ENCODE measurements around the gene TMC1.
"Not testable (repeated sequence)": the region's sequence is repeated elsewhere in the genome, so short reads cannot be mapped to it uniquely, and the experiment has no call there.

TMC1 gene

DNA sequence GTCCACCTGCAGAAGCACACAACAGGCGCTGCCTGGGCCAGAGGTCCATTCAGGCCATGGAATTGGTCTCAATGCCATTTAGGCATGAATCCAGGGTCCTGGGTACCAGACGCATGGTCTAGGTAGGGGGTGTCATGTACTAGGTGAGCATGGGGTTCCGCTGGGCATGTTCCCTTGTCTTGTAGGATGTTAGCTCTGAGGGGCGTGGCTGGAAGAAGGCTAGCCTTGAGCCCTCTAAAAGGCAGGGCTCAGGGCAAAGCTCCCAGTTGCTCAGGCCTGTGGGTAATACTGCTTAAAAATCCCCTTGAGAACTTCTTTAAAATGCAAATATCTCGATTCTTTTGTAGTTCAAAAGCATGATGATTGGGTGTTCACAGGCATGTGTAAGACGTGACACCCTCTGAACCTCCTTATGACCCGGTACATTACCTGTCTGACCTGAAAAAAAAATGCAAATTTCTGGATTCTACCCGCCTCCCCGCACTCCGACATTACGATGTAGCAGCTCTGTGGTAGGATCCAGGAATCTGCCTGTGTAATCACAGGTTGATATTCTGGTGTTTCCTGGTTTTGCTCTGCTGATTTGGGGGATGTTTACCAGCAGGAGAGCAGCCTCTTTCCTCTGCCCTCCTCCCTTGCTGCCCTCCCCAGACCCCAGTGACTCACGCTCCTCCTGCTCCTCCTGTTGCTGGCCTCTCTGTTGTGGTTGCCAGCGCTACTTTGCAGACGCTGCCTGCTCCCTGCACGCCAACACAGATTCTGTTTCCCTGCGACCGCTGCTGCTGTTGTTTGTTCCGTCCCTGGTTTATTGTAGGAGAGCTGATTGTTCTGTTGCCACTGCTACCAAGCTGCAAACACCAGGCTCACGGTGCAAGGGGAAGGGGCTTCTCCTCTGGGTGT lies 5.7 kb downstream of the TMC1 start:
- peak; percentile 60 to 66 for DNase-seq (ENCODE audit: low read depth in 2 of 2)

DNA sequence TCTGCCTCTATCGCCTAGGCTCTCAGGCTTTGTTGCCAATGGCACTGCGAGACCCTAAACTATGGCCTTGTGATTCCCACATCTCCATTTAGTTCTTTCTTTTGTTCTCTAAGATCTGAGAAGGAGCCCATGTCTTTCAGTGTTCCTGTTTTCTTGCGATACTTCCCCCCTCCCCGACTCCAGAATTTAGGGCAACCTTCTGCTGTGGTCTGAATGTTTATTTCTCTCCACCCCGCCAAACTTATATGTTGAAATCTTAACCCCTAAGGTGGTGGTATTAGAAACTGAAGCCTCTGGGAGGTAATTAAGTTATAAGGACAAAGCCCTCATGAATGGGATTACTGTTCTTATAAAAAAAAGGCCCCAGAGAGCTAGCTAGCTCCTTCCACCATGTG lies 6.4 kb downstream of the TMC1 start:
- no peak for DNase-seq (ENCODE audit: low read depth in 2 of 2)

DNA sequence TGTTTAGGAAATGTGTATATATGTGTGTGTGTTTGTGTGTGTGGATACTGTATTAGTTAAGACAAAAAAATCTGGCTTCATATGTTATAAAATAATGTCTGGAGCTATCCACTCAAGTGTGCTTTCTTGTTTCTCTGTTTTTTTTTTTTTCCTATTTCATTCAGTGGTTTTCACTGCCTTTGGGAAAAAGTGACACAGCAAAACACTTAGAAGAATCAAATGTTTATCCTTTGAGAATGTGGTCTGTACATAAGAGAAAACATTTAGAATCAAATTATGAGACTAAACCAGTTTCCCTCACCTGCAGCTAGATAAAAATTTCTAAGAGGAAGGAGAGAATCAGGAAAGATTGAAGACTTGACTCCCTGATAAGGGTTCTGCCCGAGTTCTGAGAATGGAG lies 8.1 kb downstream of the TMC1 start:
- DNase-seq (ENCODE audit: low read depth in 2 of 2): no peak

DNA sequence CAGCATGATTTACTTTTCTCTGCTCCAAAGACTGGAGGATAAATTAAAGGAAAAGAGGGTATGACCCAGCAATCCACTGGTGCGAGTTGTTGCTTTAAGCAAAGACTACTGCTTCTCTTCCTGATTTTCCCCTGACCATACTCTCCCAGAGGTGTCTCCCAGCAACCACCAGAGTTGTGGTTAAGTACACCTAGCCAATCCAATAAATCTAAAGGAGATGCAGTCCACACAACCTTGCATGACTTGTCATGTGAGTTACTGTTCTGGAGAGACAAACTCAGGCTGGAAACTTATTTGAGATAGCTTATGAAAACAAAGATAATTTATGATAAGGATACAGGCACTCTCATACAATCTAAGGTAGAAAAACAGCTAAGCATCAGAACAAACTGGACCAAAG lies 11.9 kb downstream of the TMC1 start:
- no peak for DNase-seq (ENCODE audit: low read depth in 2 of 2)

DNA sequence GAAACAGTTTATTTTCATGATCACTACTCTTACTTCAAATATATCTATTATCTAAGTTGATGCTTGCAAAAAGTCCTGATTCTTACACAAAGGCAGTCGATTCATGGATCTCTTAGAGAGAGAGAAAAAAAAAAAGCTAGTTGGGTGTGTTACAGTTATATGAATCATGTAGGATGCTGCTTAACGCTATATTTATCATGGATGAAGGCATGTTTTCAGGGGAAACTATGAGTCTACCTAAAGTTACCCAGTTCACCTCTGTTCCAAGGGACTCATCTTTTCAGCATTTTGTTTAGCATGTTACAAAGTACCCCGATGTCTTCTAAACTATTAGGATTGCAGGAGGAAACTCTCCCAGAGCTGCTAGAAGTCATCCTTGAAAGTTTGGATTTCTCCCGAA lies 13.5 kb downstream of the TMC1 start:
- DNase-seq (ENCODE audit: low read depth in 2 of 2): no peak

DNA sequence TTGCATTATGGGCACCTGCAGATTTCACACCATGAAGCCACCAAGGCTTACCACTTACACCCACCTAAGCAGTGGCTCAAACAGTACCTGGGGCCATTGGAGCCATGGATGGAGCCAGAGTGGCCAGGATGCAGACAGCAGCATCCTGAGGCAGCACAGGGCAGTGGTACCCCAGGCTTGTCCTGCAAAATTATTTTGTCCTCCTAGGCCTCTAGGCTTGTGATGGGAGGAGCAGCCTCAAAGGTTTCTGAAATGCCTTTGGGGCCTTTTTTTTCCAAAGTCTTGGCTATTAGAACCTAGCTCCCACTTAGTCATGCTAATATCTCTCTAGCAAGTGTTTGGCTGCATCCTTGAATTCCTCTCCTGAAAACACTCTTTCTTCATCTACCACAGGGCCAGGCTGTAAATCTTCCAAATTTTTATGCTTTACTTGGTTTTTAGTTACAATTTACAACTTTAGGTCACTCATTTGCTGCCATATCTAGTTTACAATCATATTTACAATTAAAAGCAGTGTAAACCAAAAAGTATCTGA lies 15.7 kb downstream of the TMC1 start:
- no peak for DNase-seq (ENCODE audit: low read depth in 2 of 2)

DNA sequence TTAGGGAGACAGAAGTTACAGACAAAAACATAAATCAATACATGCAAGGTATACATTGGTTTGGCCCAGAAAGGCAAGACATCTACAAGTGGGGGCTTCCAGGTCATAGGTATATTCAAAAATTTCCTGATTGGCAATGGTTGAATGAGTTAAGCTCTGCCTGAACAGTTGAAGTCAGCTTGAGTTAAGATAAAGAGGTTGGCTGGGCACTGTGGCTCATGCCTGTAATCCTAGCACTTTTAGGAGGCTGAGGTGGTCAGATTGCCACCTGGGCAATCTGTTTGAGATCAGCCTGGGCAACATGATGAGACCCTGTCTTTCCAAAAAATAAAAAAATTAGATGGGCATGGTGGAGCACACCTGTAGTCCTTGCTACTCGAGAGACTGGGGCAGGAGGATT lies 16.3 kb downstream of the TMC1 start:
- DNase-seq (ENCODE audit: low read depth in 2 of 2): no peak

DNA sequence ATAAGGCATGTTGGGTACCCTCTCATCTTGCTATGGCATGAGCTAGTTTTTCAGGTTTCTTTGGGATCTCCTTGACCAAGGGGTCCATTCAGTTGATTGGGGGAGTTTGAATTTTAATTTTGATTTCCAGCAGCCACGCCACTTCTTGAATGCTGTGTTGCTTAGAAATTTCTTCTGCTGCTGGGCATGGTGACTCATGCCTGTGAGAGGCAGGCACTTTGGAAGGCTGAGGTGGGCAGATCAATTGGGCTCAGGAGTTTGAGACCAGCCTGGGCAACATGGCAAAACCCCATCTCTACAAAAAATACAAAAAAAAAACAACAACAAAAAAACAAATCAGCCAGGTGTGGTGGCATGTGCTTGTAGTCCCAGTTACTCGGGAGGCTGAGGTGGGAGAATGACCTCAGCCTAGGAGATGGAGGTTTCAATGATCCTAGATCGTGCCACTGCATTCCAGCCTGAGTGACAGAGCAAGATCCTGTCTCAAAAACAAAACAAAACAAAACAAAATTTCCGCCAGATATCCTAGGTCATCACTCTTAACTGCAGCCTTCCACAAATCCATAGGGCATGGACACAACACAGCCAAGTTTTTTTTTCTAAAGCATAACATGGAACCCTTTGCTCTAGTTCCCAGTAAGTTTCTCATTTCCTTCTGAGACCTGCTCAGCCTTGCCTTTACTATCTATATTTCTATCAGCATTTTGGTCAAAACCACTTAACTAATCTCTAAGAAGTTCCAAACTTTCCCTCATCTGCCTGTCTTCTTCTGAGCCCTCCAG lies 17.7 kb downstream of the TMC1 start:
- DNase-seq (ENCODE audit: low read depth in 2 of 2): no peak

DNA sequence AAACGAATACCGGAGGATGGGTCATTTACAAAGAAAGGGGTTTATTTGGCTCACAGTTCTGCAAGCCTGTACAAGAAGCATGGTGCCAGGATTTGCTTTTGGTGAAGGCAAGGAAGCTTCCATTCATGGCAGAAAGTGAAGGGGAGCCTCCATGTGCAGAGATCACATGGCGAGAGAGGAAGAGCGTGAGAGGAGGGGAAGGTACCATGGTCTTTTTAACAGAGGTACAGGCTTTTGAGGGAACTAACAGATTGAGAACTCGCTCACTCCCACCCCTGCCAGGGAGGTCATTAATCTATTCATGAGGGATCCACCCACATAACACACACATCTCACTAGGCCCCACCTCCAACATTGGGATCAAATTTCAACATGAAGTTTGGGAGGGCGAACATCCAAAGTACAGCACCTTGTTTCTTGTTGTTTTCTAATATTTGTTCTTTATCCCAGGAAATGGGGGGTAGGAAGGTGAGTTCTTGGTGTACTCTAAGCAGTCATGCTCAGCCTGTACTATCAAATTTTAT lies 18.5 kb downstream of the TMC1 start:
- no peak for DNase-seq (ENCODE audit: low read depth in 2 of 2)

DNA sequence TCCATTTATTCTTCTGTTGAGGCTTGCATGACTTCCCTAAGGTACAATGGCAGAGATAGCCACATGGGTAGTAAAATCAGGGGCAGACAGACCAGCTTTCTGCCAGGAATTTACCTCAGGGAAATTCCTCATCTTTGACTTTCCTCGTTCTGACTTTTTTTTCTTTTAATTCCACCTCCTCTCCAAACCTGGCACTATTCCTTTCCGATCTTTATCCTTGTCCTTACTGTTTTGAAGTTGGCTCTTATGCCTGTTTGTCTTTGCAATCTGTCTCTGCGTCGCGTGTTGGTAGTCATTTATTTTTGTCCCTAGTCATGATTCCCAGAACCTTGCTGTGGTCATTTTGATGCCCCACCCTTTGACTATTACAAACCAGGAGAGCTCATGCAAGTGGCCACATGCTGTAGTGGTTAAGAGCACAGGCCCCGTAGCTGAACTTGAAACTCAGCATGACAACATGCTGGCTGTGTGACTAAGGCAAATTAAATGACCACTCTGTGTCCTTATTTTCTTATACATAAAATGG lies 19.0 kb downstream of the TMC1 start:
- no peak for DNase-seq (ENCODE audit: low read depth in 2 of 2)

DNA sequence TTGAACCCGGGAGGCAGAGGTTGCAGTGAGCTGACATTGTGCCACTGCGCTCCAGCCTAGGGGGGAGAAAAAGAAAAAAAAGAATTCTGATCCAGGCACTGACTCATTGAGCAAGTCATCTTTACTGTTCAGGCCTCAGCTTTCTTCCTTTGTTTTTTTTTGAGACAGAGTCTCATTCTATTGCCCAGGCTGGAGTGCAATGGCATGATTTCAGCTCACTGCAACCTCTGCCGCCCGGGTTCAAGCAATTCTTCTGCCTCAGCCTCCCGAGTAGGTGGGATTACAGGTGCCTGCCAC lies 21.1 kb downstream of the TMC1 start:
- DNase-seq (ENCODE audit: low read depth in 2 of 2): not testable (repeated sequence)

DNA sequence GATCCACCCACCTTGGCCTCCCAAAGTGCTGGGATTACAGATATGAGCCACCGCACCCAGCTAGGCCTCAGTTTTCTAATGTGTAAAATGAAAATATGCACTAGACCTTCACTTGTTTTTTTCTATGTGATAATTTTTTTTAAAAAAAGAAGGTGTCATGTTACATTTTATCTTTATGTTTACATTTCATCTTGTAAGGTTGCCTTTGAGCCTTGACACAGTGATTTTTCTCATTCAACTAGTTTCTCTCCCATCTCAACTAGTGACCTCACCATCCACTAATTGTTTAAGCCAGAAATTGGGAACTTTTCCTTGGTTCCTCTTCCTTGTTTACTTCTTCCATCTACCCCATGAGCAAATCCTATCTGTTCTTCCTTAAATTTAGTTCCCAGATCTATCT lies 21.5 kb downstream of the TMC1 start:
- no peak for DNase-seq (ENCODE audit: low read depth in 2 of 2)

DNA sequence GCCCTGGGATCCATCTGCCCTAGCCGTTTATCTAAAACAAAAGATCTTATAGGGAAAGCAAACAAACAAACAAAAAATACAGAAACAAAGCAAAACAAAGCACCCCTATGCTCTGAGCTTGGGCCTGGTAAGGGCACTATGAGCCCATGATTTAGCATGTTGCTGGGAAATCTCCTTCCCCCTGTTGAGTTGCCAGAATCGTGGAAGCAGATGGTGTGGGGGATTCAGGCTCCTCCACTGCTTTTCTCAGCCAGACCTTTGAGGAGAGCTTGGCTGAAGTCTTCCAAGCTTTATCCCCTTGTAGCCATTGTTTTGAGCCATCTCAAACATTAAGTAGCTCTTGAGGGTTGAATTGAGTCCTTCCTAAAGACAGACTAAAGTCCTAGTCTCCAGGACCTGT lies 29.9 kb downstream of the TMC1 start:
- DNase-seq (ENCODE audit: low read depth in 2 of 2): no peak

DNA sequence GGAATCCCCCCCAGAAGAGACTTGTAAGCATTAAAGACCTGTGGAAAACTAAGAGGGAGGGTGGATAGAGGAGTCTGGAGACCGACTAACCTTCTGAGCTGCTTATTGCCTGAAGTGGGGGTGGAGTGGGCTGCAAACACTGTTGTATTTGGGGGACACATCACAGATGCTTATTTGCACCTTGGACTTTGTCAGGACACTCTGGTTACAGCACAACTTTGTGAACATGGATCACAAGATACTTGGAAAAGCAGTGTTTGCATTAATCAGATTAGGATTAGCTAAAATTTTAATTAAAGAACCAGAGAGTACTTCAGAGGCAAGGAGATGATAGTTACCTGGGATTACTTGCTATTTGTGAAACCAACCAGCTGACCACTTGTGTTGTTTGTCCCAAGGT lies 30.9 kb downstream of the TMC1 start:
- no peak for DNase-seq (ENCODE audit: low read depth in 2 of 2)

DNA sequence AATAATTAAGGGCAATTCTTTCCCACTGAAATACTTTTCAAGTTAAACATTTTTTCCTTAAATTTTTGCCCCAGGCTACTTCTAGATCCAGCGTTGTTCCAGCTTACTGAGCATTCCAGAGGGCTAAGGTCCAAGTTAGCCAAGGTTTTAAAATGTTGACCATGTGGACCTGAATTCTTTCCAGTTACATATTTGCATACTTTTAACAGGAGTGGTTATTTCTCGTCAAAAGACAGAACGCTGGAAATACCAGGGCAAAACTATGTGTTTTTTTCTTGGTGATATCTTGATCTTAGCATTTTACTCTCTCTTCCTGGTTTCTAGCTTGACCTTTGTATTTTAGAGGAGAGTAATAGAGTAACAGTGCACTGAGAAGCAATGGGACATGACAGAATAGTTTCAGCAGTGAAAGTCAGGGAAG lies 32.8 kb downstream of the TMC1 start:
- no peak for DNase-seq (ENCODE audit: low read depth in 2 of 2)

DNA sequence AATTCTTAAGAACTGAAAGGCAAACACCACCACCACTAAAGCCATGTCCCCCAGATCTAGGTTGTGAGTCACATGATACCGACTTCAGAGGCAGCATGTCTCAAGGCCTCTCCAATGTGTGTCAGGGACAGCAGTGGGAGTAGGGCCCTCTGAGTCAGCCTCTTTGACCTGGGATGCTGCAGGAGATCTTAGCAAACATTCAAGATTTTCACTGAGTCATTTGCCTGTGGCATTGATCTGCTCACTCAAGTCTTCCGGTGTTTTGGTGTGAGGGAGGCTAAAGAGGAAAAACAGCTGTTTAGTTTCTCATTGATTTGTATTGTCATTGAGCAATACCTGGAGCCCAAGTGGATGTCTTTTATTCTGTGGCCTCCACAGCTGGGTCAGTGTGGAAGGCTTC lies 36.1 kb downstream of the TMC1 start:
- peak; percentile 50 to 52 for DNase-seq (ENCODE audit: low read depth in 2 of 2)

DNA sequence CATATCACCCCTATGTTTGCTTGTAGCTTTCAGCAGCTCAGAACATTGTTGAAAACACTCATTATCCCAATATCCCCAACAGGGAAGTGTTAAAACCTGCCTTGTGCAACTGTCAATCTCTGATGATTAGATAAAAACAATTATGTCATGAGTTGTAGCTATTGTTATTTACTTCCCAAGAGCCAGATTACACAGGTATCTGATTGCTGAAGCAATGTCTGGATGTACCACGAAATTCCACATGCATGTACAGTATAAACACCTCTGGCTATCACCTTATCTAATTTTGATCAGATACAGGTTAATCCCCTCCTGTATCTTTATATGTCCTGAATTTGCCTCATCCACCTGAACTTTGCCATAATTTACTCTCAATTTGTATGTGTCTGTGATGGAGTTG lies 38.7 kb downstream of the TMC1 start:
- DNase-seq (ENCODE audit: low read depth in 2 of 2): no peak

DNA sequence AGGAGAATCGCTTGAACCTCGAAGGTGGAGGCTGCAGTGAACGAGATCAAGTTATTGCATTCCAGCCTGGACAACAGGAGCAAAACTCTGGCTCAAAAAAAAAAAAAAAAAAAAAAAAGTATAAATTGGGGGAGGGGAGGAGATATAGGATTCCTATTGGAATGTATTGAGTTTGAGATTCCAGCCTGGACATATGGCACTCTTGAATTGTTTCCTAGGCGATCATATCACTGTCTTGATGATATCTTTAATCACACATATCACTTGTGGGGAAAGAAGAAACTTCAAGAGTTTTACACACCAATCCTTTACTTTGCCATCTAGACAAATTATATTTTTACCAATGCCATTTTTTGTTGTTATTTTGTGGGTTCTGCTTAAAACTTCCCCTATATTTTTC lies 42.4 kb downstream of the TMC1 start:
- no peak for DNase-seq (ENCODE audit: low read depth in 2 of 2)

DNA sequence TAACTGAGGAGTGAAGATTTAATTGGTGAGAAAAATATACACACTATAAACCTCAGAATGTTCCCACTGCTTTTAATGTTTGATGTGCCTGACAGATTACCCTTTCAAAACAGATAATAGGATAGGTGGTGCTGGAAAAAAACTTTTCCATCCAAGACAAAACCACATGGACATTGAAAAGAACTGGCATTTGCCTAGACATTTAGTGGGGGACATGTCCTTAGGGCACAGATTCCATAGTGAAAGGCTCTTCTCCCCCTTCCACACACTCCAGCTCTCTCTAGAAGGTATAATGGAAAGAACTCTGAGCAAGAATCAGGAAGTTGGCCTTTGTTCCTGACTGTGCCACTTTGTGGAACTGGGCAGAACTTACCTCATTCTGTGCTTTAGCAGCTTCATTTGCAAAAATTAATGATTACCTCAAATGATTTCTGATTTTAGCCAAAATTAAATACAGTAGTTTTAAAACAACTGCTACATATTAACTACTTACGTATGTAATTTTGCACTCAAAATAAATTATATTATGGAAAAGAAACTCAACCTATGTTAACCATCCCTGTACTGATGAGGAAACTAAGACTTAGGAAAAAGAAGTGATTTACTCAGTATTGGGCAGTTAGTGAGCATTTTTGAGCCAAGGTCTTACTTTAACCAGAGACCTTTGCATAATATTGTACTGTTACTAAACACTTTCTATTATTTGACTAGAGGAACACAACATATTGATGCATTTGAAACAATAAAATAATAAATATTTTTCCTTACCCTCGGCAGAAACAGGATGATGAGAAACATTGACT lies 43.3 kb downstream of the TMC1 start:
- DNase-seq (ENCODE audit: low read depth in 2 of 2): no peak

DNA sequence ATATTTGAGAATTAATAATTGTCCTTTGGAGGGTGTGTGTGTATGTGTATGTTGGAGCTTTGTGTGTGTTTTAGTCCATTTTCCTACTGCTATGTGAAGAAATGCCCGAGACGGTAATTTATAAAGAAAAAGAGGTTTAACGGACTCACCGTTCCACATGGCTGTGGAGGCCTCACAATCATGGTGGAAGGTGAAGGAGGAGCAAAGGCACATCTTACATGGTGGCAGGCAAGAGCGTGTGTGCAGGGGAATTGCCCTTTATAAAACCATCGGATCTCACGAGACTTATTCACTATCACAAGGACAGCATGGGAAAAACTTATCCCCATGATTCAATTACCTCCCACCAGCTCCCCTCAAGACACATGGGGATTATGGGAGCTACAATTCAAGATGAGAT lies 44.1 kb downstream of the TMC1 start:
- DNase-seq (ENCODE audit: low read depth in 2 of 2): no peak

DNA sequence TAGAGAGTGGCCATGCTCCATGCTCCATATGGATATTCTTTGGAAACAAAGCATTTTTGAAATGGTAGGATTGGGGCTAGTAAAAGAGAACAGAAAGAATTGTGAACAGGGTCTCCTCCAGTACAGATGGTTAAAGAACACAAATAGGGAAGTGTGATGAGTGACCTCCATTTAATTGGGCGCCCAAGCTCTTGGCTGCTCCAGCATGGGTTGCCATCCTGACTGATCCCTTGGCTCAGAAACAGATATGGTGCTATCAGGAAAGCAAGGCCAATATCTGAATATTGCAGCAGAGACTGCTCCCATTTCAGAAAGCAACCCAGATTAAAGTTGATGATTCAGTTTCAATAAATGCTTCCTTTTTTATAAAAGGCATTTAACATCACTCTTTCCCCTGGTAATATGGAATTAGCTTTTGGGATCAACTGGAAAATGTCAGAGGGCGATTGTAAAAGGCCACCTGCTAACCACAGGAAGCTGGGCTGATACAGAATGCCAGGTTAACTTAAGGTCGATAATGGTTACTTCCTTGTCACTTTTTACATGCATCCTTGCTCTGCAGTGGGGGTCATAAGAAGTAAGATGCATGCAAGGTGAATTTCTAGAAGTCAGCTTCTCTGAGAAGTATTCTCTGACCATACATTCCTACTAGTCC lies 52.9 kb downstream of the TMC1 start:
- no peak for DNase-seq (ENCODE audit: low read depth in 2 of 2)
